Activated T-cell treated with anti-CD3 and anti-CD28 coated beads for 1 hour (primary cell): ENCODE measurements around the gene VCL.
"Not testable (repeated sequence)": the region's sequence is repeated elsewhere in the genome, so short reads cannot be mapped to it uniquely, and the experiment has no call there.

Experiments used
- DNase-seq: peaks from one replicate; pipeline ENCODE4 v3.0.0-alpha.2; 2020; ENCODE audit warnings: low read depth

VCL gene

DNA sequence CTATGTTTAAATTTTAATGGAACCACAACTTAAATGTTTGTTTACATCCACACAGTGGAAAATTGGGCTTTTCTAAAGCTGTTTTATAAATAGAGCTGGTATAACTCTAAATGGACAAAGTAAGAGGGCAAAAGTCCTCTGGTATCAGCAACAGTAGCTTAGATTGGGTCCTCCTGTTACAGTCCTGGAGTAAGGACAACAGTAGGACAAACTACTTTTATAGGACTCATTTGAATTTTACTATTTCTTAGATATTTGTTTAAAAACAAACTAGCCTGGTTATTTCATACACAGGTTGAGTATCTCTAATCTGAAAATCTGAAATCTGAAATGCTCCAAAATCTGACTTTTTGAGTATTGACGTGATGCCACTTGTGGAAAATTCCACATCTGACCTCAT, 8.4 kb downstream of the VCL start:
- no peak for DNase-seq

DNA sequence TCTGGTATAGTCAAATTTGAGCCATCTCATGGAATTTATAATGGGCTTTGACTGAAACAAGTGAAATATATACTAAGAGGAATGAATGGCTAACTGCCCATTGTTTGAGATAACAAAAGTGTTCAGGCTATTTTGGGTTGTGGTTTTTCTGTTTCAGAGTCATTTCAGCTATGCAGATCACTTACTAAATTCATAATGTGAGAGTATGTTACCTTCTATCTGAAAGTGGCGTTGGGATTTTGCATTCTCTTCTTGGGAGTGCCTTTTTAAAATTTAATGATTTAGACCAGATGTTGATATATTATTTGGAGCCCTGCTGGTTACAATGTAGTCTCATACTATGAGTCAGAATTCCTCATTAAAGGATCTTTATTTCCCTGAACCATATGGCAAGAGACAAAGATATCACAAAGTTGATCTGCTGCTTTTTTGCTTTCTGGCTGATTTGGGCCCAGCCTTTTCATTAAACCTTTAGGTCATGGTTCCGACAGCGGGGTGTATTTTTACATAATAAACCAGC, 10.4 kb downstream of the VCL start:
- DNase-seq: no peak

DNA sequence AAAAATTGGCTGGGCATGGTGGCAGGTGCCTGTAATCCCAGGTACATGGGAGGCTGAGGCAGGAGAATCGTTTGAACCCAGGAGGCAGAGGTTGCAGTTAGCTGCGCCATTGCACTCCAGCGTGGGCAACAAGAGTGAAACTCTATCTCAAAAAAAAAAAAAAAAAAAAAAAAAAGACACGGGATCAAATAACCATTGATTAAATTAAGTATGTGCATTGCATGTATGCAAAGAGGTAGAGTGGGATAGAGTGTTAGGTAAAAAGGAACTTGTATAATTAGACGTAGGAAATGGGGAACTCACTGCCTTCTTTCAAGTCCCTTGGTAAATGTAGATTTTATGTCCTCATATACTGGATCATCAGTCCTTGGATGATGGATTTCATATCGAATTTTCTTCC, 13.1 kb downstream of the VCL start:
- DNase-seq: no peak

DNA sequence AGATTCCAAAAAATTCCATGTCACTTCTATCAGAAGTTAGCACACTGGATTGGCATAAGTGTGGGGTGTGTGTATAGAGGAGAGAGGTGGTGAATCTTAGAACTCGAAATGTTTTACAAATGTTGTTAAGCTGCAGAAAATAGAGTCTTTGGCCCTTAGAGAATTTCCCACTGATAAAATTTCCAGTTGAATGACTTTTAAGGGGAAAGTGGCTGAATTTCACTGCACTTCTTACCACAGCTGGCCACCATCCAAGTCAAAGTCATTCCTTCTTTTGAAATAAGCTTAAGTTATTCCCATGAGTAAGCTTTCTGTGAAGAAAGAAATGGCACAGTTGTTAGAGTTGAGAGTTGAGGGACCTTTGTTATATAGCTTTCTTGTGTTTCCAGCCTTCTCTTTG, 13.9 kb downstream of the VCL start:
- no peak for DNase-seq

DNA sequence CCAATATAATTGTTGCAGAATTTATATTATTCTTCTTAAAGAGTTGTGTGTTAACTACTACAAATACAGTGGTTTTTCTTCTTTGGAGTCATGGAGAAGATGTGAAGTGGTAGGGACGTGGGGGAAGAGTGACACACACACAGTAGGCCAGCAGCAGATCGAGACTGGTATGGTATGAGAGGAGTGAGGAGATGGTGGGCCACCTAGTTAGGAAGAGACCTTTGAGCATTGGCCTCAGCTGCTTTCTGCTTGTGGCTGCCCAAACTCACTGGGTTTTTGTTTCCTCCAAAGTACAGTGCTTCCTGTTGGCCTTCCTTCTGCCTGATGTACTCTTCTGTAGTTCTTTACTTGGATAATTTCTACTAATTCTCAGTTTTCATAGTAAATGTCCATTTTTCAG, 14.6 kb downstream of the VCL start:
- no peak for DNase-seq

DNA sequence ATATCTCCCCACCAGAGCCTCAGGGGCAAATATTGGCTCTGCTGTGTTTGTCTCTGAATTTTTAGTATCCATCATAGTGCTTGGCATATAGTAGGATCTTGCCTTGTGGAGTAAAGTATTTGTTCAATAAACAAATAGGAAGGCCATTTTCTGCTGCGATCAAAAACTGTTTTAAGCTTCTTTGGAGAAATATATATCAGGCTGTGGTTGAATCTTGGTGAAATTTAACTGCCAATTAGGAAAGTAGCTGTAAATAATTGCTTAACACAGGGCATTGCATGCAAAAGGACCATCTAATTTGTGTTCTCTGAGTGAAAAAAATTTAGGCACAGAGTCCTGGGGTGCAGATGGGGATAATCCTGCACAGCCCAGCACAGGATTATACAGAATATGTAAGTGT, 15.1 kb downstream of the VCL start:
- no peak for DNase-seq

DNA sequence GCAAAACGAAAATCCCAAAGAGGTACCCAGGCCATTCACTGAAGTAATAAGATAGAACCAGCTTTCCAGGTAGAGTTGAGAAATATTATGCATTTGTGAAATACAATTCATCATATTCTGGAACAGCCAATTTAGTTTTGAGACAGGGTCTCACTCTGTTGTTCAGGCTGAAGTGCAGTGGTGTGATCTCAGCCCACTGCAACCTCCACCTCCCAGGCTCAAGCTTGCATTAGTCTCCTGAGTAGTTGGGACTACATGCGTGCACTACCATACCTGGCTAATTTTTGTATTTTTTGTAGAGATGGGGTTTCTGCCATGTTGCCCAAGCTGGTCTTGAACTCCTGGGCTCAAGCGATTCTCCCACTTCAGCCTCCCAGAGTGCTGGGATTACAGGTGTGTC, 16.7 kb downstream of the VCL start:
- DNase-seq: not testable (repeated sequence)

DNA sequence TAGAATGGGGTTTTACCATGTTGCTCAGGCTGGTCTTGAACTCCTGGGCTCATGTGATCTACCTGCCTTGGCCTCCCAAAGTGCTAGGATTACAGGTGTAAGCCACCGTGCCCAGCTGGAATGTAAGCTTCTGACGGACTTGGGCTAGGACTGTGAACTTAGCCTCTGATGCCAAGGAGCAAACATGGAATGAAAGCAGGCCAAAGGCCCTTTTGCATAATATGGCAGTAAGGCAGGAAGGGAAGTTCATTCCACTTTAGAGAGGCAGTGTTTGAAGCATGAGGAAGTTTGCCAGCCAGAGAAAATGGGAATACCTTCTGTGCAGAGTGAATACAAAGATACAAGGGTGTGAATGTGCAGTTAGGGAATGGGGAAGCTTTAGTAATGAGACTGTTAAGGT, 20.3 kb downstream of the VCL start:
- DNase-seq: no peak

DNA sequence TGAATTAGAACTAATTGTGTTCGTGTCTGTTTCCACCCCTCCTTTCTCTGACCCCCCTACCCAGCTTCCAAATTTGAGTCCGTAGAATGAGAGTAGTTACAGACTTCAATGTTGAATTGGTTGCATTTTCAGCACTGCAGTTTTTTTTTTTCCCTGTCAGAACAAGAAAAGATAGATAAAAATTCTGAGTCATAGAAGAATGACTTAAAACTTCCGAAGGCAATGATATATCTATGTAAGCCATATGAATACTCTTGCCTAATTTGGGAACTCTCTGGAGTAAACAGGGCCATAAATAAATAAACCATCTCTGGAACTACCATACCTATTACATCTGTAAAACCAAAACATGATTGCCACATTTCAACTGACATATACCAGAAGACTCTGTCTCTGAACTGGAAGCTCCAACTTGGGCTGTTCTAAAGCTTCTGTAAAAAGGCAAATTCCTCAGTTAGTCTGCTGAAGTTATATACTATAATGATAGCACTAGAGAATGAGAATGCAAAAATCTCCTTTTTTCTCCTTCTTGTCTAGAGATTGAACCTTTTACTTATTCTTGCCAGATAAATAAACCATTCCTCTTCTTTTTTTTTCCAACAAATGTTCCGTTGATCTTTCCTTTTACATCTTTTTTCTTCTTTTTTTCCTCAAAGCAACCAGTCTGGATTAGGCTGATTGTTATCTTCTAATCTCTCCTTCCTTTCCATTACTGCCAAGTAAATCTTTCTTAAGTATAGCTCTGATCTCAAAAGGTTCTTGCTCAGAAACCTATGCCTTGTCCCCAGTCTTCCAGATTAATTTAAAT, 23.5 kb downstream of the VCL start:
- DNase-seq: no peak

DNA sequence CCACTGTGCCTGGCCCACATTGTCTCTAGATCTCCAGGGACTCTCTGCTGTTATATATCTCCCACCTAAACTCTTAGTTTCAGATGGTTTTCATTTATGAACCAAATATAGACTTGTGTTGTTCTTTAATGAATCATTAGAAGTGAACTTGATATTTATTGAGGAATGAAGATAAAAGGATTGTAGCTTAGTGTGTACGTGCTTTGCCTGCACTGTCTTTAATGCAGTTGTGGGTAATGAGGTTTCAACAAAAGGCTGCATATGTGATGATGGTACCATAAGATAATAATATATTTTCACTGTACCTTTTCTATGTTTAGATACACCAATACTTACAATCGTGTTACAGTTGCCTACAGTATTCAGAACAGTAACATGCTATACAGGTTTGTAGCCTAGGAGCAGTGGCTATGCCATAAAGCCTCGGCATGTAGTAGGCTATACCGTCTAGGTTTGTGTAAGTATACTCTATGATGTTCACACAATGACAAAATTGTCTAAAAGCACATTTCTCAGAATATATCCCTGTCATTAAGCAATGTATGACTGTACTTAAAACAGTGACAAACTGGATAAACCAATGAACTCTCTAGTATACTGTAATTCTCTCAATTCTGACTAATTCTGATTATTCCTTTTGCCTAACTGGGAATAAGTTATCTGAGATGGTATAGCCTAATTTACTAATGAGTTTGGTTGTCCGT, 25.2 kb downstream of the VCL start:
- DNase-seq: no peak

DNA sequence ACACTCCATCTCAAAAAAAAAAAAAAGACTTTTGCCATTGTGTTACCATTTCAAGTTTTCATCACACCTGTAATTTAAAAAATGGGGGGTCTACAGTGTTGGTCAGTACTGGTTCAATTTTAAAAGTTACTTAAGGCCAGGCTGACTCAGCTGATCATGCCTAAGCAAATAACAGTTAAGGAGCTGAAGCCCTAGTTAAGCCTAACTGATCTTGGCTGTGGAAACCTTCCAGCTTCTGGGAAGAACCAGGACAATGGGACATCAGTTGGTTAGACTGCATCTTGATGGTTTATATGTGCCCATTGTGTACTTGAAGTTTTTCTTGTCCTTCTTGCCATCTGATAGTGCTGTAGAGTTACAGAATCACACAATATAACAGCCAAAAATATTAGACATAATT, 26.7 kb downstream of the VCL start:
- no peak for DNase-seq

DNA sequence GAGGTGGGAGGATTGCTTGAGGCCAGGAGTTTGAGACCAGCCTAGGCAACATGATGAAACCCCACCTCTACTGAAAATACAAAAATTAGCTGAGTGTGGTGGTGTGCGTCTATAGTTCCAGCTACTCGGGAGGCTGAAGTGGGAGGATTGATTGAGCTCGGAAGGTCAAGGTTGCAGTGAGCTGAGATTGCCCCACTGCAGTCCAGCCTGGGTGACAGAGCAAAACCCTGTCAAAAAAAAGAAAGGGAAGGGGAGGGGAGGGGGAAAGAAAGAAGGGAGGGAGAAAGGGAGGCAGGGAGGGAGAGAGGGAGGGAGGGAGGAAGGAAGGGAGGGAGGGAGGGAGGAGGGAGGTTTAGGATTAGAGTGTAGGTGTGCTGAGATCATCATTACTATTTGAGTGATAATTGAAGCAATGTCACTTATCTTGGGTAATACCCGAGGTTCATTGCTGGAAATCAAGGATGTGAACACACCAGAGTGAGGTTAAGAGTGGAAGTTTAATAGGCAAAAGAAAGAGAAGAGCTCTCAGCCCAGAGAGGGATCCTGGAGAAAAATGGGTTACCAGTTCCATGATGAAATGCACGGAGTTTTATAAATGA, 27.6 kb downstream of the VCL start:
- no peak for DNase-seq

DNA sequence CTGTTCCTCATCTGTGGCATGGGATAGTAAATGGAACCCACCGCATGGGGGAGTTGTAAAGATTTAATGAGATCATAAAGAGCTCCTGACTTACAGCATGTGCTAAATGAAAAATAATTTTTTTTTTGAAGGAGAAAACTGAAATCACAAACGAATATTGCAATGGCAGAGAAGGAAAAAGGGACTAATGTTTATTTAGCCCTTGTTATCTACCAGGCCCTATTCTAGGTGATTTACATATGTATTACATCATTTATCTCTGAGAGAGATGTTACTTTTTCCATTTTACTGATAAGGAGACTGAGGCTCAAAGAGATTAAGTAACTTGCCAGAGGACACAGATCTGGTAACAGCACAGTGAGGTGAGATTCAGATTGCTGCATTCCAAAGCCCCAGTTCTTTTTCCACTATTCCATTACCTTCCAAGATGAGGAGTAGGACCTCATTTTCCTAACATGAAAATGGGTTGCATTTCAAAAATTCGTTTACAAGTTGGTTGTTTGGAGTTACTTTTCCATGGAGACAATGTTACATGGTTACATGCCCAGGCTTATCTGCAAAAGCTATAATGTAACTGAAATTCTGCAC, 28.6 kb downstream of the VCL start:
- DNase-seq: no peak

DNA sequence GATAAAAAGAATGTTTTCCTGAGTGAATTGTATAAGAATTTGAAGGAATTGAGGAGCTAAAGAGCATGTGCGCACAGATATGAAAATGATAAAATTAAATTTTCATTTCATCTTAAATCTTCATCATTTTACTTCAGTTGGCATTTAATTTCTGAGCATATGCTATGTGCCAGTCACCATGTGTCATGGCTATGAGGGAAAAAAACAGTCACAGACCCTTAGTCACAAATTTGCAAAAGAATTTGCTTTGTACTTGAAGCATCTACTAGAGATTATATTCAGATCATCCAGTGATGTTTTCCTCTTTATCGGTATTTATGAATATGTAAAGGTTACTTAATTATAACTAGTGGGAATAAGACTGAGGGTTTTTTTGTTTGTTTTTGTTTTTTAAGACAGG, 29.8 kb downstream of the VCL start:
- DNase-seq: no peak

DNA sequence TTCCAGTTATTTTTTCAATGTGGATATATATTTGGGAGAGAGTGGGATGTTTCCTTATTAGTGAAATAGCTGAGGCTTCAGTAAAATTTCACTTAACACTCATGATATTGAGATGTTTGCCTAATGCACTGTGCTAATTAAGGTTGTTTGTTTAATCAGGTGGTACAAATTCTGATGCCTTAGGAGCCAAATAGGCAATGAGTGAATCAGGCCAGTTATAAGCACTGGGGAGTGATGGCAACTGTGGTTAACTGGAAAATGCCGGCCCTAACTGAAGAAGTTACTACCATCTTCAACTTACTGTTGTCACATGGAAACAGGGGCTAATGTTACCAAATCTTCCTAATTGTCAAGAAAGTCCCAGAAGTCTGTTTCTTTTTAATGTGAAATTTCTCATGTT, 32.0 kb downstream of the VCL start:
- no peak for DNase-seq

DNA sequence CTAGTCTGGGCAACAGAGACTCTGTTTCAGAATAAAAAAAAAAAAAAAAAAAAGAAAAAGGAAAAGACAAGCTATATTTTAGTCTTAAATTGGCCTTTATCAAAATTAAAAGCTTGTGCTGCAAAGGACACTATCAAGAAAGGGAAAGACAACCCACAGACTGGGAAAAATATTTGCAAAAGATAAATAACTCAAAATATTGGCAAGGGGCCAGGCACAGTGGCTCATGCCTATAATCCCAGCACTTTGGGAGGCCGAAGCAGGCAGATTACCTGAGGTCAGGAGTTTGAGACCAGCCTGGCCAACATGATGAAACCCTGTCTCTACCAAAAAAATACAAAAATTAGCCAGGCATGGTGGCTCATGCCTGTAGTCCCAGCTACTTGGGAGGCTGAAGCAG, 34.3 kb downstream of the VCL start:
- not testable (repeated sequence) for DNase-seq

DNA sequence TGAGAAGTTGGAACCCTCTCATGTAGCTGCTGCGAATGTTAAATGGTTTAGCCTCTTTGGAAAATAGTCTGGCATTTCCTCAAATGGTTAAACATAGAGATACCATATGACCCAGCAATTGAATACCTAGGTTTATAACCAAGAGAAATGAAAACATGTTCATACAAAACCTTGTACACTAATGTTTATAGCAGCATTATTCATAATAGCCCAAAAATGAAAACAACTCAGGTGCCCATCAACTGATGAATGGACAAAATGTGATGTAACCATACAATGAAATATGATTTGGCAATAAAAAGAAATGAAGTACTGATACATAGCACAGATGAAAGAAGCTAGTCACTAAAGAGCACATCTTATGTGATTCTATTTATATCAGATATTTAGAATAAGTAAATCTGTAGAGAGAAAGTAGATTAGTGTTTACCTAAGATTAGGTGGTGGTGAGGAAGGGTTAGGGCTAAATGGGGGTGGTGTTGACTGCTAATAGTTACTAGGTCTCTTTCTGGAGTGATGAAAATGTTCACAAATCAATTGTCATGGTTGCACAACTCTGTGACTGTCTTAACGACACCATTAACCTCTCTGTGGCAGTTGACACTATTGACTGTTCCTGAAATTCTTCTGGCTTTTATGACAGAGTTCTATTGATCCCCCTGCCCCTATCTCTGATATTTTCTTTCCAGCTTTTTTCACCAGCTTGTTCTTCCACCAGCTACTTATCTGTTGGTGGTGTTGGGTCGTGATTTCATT, 35.2 kb downstream of the VCL start:
- no peak for DNase-seq

DNA sequence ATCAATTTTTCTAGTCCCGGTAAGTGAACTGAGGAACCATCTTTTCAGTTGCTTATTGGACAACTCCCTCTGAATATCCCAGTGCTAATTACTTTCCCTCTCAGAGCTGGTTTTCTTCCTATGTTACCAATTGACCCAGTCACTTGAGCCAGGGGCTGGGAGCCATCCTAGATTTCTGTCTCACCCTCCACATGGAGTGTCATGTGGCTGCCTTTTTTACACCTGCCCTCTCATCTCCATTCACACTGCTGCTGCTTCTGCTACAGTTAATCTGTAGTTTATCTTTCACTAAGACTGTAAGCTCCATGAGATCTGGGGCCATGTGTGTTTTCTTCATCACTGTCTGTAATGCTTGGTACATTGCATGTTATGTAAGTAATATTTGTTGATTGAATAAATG, 35.8 kb downstream of the VCL start:
- DNase-seq: no peak

DNA sequence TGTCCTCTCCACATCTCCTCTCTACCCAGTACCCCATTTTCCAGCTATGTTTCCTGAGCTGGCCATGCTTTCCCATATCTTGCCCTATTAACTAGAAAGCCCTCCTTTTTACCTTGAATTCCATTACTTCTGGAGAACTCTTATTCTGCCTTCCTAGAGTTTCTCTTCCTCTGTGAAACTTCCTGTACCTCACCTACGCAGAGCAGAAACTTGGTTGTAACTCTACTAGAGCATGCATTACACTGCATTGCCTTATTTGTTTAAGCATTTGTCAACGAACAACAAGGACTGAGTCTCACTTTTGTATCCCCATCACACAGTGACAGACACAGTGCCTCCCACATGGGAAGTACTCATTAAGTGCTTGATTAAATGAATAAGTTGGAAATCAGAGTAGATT, 36.4 kb downstream of the VCL start:
- DNase-seq: no peak

DNA sequence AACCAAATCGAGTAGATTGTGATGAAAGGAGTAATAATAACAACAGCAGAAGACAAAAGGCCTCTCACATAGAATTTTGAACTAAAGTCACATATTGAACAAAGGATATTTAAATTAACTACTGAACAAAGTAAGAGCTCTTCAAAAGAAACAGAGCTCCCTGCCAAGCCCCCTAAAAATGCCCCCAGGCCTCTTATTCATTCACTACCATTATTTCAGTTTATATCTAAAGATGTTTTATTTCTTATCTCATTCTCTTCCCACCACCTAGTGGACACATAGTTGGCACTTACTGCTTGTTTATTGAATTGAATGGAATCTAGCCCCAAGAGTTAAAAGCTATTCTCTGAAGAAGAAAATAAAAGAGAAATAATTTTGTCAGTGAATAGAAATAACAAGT, 37.4 kb downstream of the VCL start:
- DNase-seq: no peak

DNA sequence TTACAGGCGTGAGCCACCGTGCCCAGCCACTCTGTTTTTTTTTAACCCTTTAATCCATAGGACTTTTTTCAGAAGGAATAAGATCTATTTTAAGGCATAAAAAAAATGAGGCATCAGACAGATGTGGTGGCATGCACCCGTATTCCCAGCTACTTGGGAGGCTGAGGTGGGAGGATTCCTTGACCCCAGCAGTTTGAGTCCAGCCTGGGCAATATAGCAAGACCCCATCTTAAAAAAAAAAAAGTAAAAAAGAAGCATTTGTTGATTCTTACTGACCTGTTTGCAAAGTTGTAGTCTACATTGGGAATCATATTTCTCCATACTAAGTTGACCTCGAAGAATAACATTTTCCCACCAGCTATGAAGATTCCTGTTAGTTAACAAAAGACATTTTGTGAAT, 38.6 kb downstream of the VCL start:
- no peak for DNase-seq

DNA sequence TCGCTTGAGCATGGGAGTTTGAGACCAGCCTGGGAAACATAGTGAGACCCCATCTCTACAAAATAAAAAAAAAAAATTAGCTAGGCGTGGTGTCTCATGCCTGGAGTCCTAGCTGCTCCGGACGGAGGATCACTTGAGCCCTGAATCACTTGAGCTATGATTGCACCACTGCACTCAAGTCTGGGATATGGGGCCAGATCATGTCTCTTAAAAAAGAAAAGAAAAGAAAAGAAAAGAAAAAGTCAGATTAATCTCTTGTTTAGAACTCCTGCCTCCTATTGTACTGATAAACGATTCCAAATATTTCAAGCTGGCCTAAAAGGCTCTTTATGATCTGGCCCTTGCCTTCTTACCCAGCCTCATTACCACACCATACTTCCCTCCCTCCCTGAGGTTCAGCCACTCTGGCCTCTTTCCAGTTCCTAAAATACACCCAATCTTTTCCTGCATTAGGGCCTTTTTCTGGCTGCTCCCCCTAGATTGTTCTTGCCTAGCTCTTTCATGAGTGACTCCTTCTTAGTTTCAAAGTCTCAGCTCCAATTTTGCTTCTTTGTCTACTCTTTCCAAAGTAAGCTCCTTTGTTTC, 41.7 kb downstream of the VCL start:
- no peak for DNase-seq
